ENCODE measurements around the gene NUBP1. TPM values are rescaled to one million over a fixed set of nuclear protein-coding genes. Genes with fewer than 3 reads are reported as not detected.
A peak's percentile ranks its signal among the peaks of the same experiment; 100 is the strongest.

The NUBP1 gene
- 20.4 TPM for polyA plus RNA-seq (2013)

- POLR2A ChIA-PET: interaction anchor here (1.1 kb wide), 1 partner anchor 143 kb away, joined by 4 read pairs; no protein-coding TSS in a partner anchor
These were observed at the start of gene NUBP1 for GRCh38 chr16:10743610-10744369. TSS of gene NUBP1 (plus strand) at chr16:10743842. CDS start at chr16:10743864, 22 bp downstream.

GRCh38 chr16:10693889-10694288 lies 49.8 kb upstream of the NUBP1 start:
- Histone ChIP-seq H3K4me1 (ENCODE audit: control extremely low read depth in 1 of 4, control insufficient read depth in 4 of 4, insufficient read depth in 4 of 4, low read length in 3 of 4) (peaks cover 0 to 5% (median 0%) of the 10 kb centered on the region in 4 experiments), H3K36me3 (ENCODE audit: control insufficient read depth in 4 of 4, insufficient read depth in 4 of 4, low read length in 3 of 4) (no peaks in the 10 kb centered on the region), H3K27me3 (replicated peaks in 2 of 5; ENCODE audit: control insufficient read depth in 4 of 5, insufficient read depth in 5 of 5, low read length in 4 of 5) (no peaks in the 10 kb centered on the region), H3K9me3 (ENCODE audit: control extremely low read depth in 1 of 5, control insufficient read depth in 4 of 5, insufficient read depth in 2 of 5, low read depth in 1 of 5, low read length in 4 of 5) (no peaks in the 10 kb centered on the region), H3K27ac (ENCODE audit: insufficient read depth in 1 of 2, low read depth in 1 of 2, low read length in 2 of 2, poor library complexity in 1 of 2, severe bottlenecking in 2 of 2) (no peak overlapping the region), H3K4me3 (ENCODE audit: control insufficient read depth in 1 of 7, extremely low read depth in 1 of 7, insufficient read depth in 4 of 7, low read depth in 2 of 7, low read length in 6 of 7) (no peak overlapping the region)
- 96% methylated on average over 6 of the region's 8 CpGs for WGBS (ENCODE audit: insufficient coverage)
- CTCF ChIA-PET: no interaction called here
- POLR2A ChIA-PET: no interaction called here
- DNase-seq: no peak

More at GRCh38 chr16:10743610-10744369, at the start of gene NUBP1:
- H3K9me3 ChIP-seq (ENCODE audit: control extremely low read depth in 1 of 5, control insufficient read depth in 4 of 5, insufficient read depth in 2 of 5, low read depth in 1 of 5, low read length in 4 of 5): no peaks in the 10 kb centered on the region
- peaks cover 5 to 18% (median 14%) of the 10 kb centered on the region in 4 experiments for H3K4me1 ChIP-seq (ENCODE audit: control extremely low read depth in 1 of 4, control insufficient read depth in 4 of 4, insufficient read depth in 4 of 4, low read length in 3 of 4)
- under 1% methylated on average over 52 of the region's 57 CpGs for WGBS (ENCODE audit: insufficient coverage)
- DNase-seq: peak; percentile 98 to 99 (median 99)
- peak within 1 kb of the TSS; percentile 93 to 97 for H3K27ac ChIP-seq (ENCODE audit: insufficient read depth in 1 of 2, low read depth in 1 of 2, low read length in 2 of 2, poor library complexity in 1 of 2, severe bottlenecking in 2 of 2)
- H3K4me3 ChIP-seq (ENCODE audit: control insufficient read depth in 1 of 7, extremely low read depth in 1 of 7, insufficient read depth in 4 of 7, low read depth in 2 of 7, low read length in 6 of 7): peak within 1 kb of the TSS; percentile 72 to 93 (median 80)
- H3K27me3 ChIP-seq (replicated peaks in 2 of 5; ENCODE audit: control insufficient read depth in 4 of 5, insufficient read depth in 5 of 5, low read length in 4 of 5): no peaks in the 10 kb centered on the region
- CTCF ChIA-PET: interaction anchor here (1.6 kb wide), 1 partner anchor 175 kb away, joined by 3 read pairs; no protein-coding TSS in a partner anchor
- peaks cover 3 to 19% (median 12%) of the 10 kb centered on the region in 4 experiments for H3K36me3 ChIP-seq (ENCODE audit: control insufficient read depth in 4 of 4, insufficient read depth in 4 of 4, low read length in 3 of 4)

- no peak overlapping the region for H3K27ac ChIP-seq (ENCODE audit: insufficient read depth in 1 of 2, low read depth in 1 of 2, low read length in 2 of 2, poor library complexity in 1 of 2, severe bottlenecking in 2 of 2)
- 96% methylated on average over 21 of the region's 21 CpGs for WGBS (ENCODE audit: insufficient coverage)
- no peak overlapping the region for H3K4me3 ChIP-seq (ENCODE audit: control insufficient read depth in 1 of 7, extremely low read depth in 1 of 7, insufficient read depth in 4 of 7, low read depth in 2 of 7, low read length in 6 of 7)
- H3K27me3 ChIP-seq (replicated peaks in 2 of 5; ENCODE audit: control insufficient read depth in 4 of 5, insufficient read depth in 5 of 5, low read length in 4 of 5): no peaks in the 10 kb centered on the region
- no peaks in the 10 kb centered on the region for H3K9me3 ChIP-seq (ENCODE audit: control extremely low read depth in 1 of 5, control insufficient read depth in 4 of 5, insufficient read depth in 2 of 5, low read depth in 1 of 5, low read length in 4 of 5)
- CTCF ChIA-PET: no interaction called here
- no peaks in the 10 kb centered on the region for H3K36me3 ChIP-seq (ENCODE audit: control insufficient read depth in 4 of 4, insufficient read depth in 4 of 4, low read length in 3 of 4)
- peaks cover 0 to 5% (median 0%) of the 10 kb centered on the region in 4 experiments for H3K4me1 ChIP-seq (ENCODE audit: control extremely low read depth in 1 of 4, control insufficient read depth in 4 of 4, insufficient read depth in 4 of 4, low read length in 3 of 4)
- no peak for DNase-seq
- POLR2A ChIA-PET: no interaction called here
These were observed 49.3 kb upstream of the NUBP1 start for GRCh38 chr16:10694306-10694705.

- no peak within 1 kb of the TSS for H3K4me3 ChIP-seq (ENCODE audit: control insufficient read depth in 1 of 7, extremely low read depth in 1 of 7, insufficient read depth in 4 of 7, low read depth in 2 of 7, low read length in 6 of 7)
- no peaks in the 10 kb centered on the region for H3K9me3 ChIP-seq (ENCODE audit: control extremely low read depth in 1 of 5, control insufficient read depth in 4 of 5, insufficient read depth in 2 of 5, low read depth in 1 of 5, low read length in 4 of 5)
- DNase-seq: no peak
- H3K27ac ChIP-seq (ENCODE audit: insufficient read depth in 1 of 2, low read depth in 1 of 2, low read length in 2 of 2, poor library complexity in 1 of 2, severe bottlenecking in 2 of 2): no peak within 1 kb of the TSS
- no peaks in the 10 kb centered on the region for H3K27me3 ChIP-seq (replicated peaks in 2 of 5; ENCODE audit: control insufficient read depth in 4 of 5, insufficient read depth in 5 of 5, low read length in 4 of 5)
- no peaks in the 10 kb centered on the region for H3K36me3 ChIP-seq (ENCODE audit: control insufficient read depth in 4 of 4, insufficient read depth in 4 of 4, low read length in 3 of 4)
- CTCF ChIA-PET: interaction anchor here (1.3 kb wide), 1 partner anchor 10 kb away, joined by 3 read pairs; no protein-coding TSS in a partner anchor
- WGBS (ENCODE audit: insufficient coverage): 93% methylated on average over 2 of the region's 5 CpGs
- peaks cover 0 to 5% (median 0%) of the 10 kb centered on the region in 4 experiments for H3K4me1 ChIP-seq (ENCODE audit: control extremely low read depth in 1 of 4, control insufficient read depth in 4 of 4, insufficient read depth in 4 of 4, low read length in 3 of 4)
- POLR2A ChIA-PET: no interaction called here
These were observed 48.8 kb upstream of the NUBP1 start, which contains the start of gene TEKT5 for GRCh38 chr16:10694830-10695229. TSS of gene TEKT5 (minus strand) at chr16:10694930. CDS start at chr16:10694873, 57 bp downstream.

GRCh38 chr16:10699756-10700155 lies 43.9 kb upstream of the NUBP1 start:
- POLR2A ChIA-PET: no interaction called here
- peaks cover 0 to 4% (median 0%) of the 10 kb centered on the region in 5 experiments for H3K9me3 ChIP-seq (ENCODE audit: control extremely low read depth in 1 of 5, control insufficient read depth in 4 of 5, insufficient read depth in 2 of 5, low read depth in 1 of 5, low read length in 4 of 5)
- WGBS (ENCODE audit: insufficient coverage): no CpG with 5 or more reads among the region's 1 CpG
- H3K27me3 ChIP-seq (replicated peaks in 2 of 5; ENCODE audit: control insufficient read depth in 4 of 5, insufficient read depth in 5 of 5, low read length in 4 of 5): no peaks in the 10 kb centered on the region
- CTCF ChIA-PET: no interaction called here
- no peak overlapping the region for H3K27ac ChIP-seq (ENCODE audit: insufficient read depth in 1 of 2, low read depth in 1 of 2, low read length in 2 of 2, poor library complexity in 1 of 2, severe bottlenecking in 2 of 2)
- H3K4me3 ChIP-seq (ENCODE audit: control insufficient read depth in 1 of 7, extremely low read depth in 1 of 7, insufficient read depth in 4 of 7, low read depth in 2 of 7, low read length in 6 of 7): no peak overlapping the region
- no peak for DNase-seq
- H3K36me3 ChIP-seq (ENCODE audit: control insufficient read depth in 4 of 4, insufficient read depth in 4 of 4, low read length in 3 of 4): no peaks in the 10 kb centered on the region
- no peaks in the 10 kb centered on the region for H3K4me1 ChIP-seq (ENCODE audit: control extremely low read depth in 1 of 4, control insufficient read depth in 4 of 4, insufficient read depth in 4 of 4, low read length in 3 of 4)

GRCh38 chr16:10708969-10709368 lies 34.7 kb upstream of the NUBP1 start:
- no peaks in the 10 kb centered on the region for H3K4me1 ChIP-seq (ENCODE audit: control extremely low read depth in 1 of 4, control insufficient read depth in 4 of 4, insufficient read depth in 4 of 4, low read length in 3 of 4)
- no peaks in the 10 kb centered on the region for H3K36me3 ChIP-seq (ENCODE audit: control insufficient read depth in 4 of 4, insufficient read depth in 4 of 4, low read length in 3 of 4)
- DNase-seq: no peak
- POLR2A ChIA-PET: no interaction called here
- CTCF ChIA-PET: no interaction called here
- H3K4me3 ChIP-seq (ENCODE audit: control insufficient read depth in 1 of 7, extremely low read depth in 1 of 7, insufficient read depth in 4 of 7, low read depth in 2 of 7, low read length in 6 of 7): no peak overlapping the region
- no CpG with 5 or more reads among the region's 4 CpGs for WGBS (ENCODE audit: insufficient coverage)
- no peaks in the 10 kb centered on the region for H3K27me3 ChIP-seq (replicated peaks in 2 of 5; ENCODE audit: control insufficient read depth in 4 of 5, insufficient read depth in 5 of 5, low read length in 4 of 5)
- no peak overlapping the region for H3K27ac ChIP-seq (ENCODE audit: insufficient read depth in 1 of 2, low read depth in 1 of 2, low read length in 2 of 2, poor library complexity in 1 of 2, severe bottlenecking in 2 of 2)
- peaks cover 0 to 22% (median 2%) of the 10 kb centered on the region in 5 experiments for H3K9me3 ChIP-seq (ENCODE audit: control extremely low read depth in 1 of 5, control insufficient read depth in 4 of 5, insufficient read depth in 2 of 5, low read depth in 1 of 5, low read length in 4 of 5)

Measured in common myeloid progenitor, CD34-positive (primary cell).